ENCODE measurements around the gene LGR4.

GRCh38 chr11:27459191-27459590 lies 13.4 kb downstream of the LGR4 start:
- no peak for TF ChIP-seq CTCF (IDR thresholded peaks at IDR 0.05)
- no peak for TF ChIP-seq POLR2A (IDR thresholded peaks at IDR 0.05)

Measured in testis (tissue), 2 donors.